Metanephros (tissue), 1 donor: ENCODE results near the gene CALML6. TPM values are rescaled to one million over a fixed set of nuclear protein-coding genes. Genes with fewer than 3 reads are reported as not detected.

Source experiments
- total RNA-seq: library from RNA; depleted of rRNA; stranded (reverse); fragments of >200 nt; gene quantifications from one replicate; pipeline ENCODE4 v1.2.3, GENCODE V29; 2014

The CALML6 gene, protein sequence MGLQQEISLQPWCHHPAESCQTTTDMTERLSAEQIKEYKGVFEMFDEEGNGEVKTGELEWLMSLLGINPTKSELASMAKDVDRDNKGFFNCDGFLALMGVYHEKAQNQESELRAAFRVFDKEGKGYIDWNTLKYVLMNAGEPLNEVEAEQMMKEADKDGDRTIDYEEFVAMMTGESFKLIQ
- total RNA-seq: 33.0 TPM

DNA sequence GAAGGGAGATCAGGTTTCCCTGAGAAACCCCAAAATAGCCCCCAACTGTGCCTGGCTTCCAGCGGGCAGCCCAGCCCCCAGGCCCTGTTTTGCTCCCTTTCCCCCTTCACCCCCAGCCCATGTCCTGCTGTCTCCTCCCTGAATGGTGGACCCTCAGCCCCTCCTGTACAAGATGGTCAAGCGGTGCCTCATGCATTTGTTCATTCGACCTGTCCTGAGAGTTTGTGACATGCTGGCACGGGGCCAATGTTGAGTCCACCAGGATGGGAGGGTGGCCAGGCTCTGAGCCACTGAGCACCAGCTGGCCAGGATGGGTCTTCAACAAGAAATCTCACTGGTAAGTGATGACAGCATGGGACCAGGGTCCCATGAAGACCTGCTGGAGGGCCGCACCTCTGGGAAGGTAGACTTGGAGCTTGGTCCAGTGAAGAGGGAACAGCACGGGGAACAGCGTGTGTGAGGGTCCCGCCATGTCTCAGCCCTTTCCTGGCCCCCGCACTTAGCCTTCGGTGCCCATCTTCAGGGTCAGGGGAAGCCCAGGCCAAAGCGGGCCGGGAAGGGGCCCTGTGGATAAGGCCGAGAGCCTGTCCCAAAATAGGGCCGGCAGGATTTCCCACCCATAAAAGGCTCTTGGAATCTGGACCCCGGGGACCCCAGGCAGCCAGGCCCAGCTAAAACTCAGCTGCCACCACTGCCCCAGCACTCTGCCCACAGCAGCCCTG lies at the start of gene CALML6:
Gene CALML6 (plus strand): TSS at position 290 of the 722 bp plus-strand sequence. CDS start 21 bp downstream, at position 311.

DNA sequence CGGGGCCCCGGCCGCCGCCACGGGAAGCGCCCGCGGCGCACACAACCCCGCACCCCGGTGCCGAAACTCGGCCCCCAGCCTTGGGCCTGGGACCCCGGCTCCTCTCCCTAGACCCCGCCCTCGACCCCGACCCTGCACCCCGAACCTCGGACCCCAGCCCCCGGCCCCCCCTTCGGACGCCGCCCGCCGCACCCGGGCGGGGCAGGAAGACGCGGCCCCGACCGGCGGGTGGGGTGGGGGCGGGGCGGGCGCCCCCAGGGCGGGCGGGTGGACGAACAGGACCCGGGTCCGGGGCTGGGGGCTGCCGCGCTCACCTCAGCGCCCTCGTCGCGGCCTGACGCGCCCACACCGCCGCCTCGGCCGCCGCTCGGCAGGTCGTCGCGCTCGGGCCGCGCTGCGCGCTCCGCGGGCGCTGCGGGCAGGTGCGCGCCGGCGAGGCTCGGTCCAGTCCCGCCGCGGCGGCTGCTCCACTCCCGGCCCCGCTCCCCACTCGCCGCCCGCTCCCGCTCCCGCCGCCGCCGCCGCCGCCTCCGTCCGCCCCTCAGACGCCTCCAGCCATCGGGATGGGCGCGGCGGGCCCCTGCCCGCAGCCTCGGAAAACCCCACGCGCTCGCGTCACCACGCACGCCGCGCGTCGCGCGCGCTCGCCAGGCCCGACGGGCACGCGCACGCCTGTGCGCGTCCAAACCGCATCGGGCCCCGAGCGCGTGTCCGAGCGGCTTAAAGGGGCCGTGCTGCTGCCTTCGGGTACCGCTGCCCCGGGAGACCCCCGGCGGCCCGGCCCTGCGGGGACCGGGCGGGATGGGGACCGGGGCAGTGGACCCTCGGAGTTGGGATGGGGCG lies 24.3 kb upstream of the CALML6 start, which contains the start of gene GNB1:
Gene GNB1 (minus strand): TSS at position 582 of the 843 bp plus-strand sequence. CDS start 65,634 bp downstream, outside the sequence.

DNA sequence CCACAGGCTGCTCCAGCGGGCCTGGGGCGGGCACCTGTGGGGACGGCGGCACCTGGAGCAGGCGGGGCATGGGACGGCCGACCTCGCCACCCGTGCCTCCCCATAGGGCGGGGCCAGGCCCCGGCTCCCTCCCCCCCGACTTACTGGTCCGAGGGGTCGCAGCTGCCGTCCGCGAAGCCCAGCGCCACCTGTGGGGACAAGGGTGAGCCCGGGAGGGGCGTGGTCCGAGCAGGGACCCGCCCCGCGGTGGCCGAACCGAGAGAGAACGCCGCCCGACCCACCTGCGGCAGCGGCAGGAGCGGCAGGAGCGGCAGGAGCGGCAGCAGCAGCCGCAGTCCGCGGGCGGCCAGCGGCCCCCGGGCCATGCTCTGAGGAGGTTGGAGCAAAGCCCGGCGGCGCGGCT lies 3.8 kb downstream of the CALML6 start, which contains the start of gene TMEM52:
Gene TMEM52 (minus strand): TSS at position 379 of the 403 bp plus-strand sequence. CDS start 14 bp downstream, at position 365.

Other genes with a start within 250 kb of the CALML6 start
- 56.9 TPM for gene SLC35E2B, start 222.5 kb upstream of the CALML6 start, total RNA-seq
- 33.8 TPM for gene CDK11A, start 190.9 kb upstream of the CALML6 start, total RNA-seq
- gene NADK, start 136.8 kb upstream of the CALML6 start, total RNA-seq: 47.6 TPM
- 123 TPM for gene GNB1, start 24.2 kb upstream of the CALML6 start, total RNA-seq
- gene TMEM52, start 4.0 kb downstream of the CALML6 start, total RNA-seq: 16.1 TPM
- 0.23 TPM for gene CFAP74, start 88.5 kb downstream of the CALML6 start, total RNA-seq
- 3.4 TPM for gene GABRD, start 104.1 kb downstream of the CALML6 start, total RNA-seq
- 18.8 TPM for gene PRKCZ, start 135.2 kb downstream of the CALML6 start, total RNA-seq